NCI-H226 (cell line): ENCODE measurements around the gene ILRUN.
"Not testable (repeated sequence)": the region's sequence is repeated elsewhere in the genome, so short reads cannot be mapped to it uniquely, and the experiment has no call there.

Experiments
- DNase-seq: peaks from one replicate; pipeline ENCODE4 v3.0.0-alpha.2; 2015

Gene ILRUN

GRCh38 chr6:34696189-34696738 lies 303 bp downstream of the ILRUN start:
- DNase-seq, result no peak

- DNase-seq, result no peak
These were observed 808 bp downstream of the ILRUN start for GRCh38 chr6:34695729-34696188.

GRCh38 chr6:34692280-34692679 lies 4.3 kb downstream of the ILRUN start:
- DNase-seq, result no peak

- no peak for DNase-seq
These were observed 6.8 kb downstream of the ILRUN start for GRCh38 chr6:34689742-34690141.

GRCh38 chr6:34688956-34689355 lies 7.6 kb downstream of the ILRUN start:
- DNase-seq, result no peak

GRCh38 chr6:34684919-34685318 lies 11.6 kb downstream of the ILRUN start:
- no peak for DNase-seq

- no peak for DNase-seq
These were observed 12.2 kb downstream of the ILRUN start for GRCh38 chr6:34684364-34684763.

GRCh38 chr6:34680802-34681515 lies 15.6 kb downstream of the ILRUN start:
- peak; percentile 41 for DNase-seq

- not testable (repeated sequence) for DNase-seq
These were observed 16.3 kb downstream of the ILRUN start for GRCh38 chr6:34680313-34680712.

GRCh38 chr6:34679552-34680253 lies 16.9 kb downstream of the ILRUN start:
- DNase-seq, result no peak

- no peak for DNase-seq
These were observed 20.4 kb downstream of the ILRUN start for GRCh38 chr6:34676140-34676539.

- DNase-seq, result not testable (repeated sequence)
These were observed 21.6 kb downstream of the ILRUN start for GRCh38 chr6:34674930-34675329.

- no peak for DNase-seq
These were observed 22.3 kb downstream of the ILRUN start for GRCh38 chr6:34674268-34674639.

- DNase-seq, result no peak
These were observed 23.5 kb downstream of the ILRUN start for GRCh38 chr6:34673064-34673463.

- DNase-seq, result no peak
These were observed 23.9 kb downstream of the ILRUN start for GRCh38 chr6:34672657-34673043.

GRCh38 chr6:34671801-34672656 lies 24.5 kb downstream of the ILRUN start:
- DNase-seq, result peak; percentile 52

GRCh38 chr6:34671367-34671766 lies 25.2 kb downstream of the ILRUN start:
- DNase-seq, result no peak

- not testable (repeated sequence) for DNase-seq
These were observed 27.8 kb downstream of the ILRUN start for GRCh38 chr6:34668799-34669198.

- no peak for DNase-seq
These were observed 28.9 kb downstream of the ILRUN start for GRCh38 chr6:34667481-34668238.

- DNase-seq, result no peak
These were observed 31.5 kb downstream of the ILRUN start for GRCh38 chr6:34665019-34665418.

- no peak for DNase-seq
These were observed 32.2 kb downstream of the ILRUN start for GRCh38 chr6:34664256-34664971.

- no peak for DNase-seq
These were observed 32.7 kb downstream of the ILRUN start for GRCh38 chr6:34663831-34664255.
